ENCODE results near the gene AGAP5. TPM values are rescaled to one million over a fixed set of nuclear protein-coding genes. Genes with fewer than 3 reads are reported as not detected.

Gene AGAP5
- total and polyA plus RNA-seq, 2 experiments from 2014 or later, result 0.80 to 3.9 TPM

DNA sequence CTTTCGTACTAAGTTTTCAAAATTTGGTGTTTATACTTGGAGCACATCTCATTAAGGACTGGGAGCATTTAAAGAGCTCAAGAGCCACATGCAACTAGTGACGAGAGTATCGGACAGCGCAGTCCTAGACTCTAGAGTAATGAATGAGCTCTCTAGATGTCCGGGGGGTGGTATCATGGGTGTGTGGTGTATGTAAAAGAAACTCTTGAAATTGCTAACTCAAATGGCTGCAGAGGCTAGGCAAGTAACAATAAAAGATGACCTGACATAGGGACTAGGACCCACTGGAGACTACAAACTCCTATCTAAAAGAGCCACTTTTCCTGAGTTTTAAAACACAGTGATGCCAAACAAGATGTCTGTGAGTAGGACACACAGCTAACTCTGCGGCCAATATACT lies 70.6 kb downstream of the AGAP5 start:
- Histone ChIP-seq H3K27me3 (replicated peaks; ENCODE audit: insufficient read depth) (no peaks in the 10 kb centered on the region), H3K9me3 (ENCODE audit: low read depth) (no peaks in the 10 kb centered on the region), H3F3A (ENCODE audit: insufficient read depth) (peaks cover 5% of the 10 kb centered on the region), H3K9ac (no peak overlapping the region), H4K20me1 (ENCODE audit: insufficient read depth) (no peaks in the 10 kb centered on the region), H3K79me2 (ENCODE audit: insufficient read depth) (peaks cover 8% of the 10 kb centered on the region; the same call in 1 of the 2 replicates), H3K36me3 (ENCODE audit: low read depth) (no peaks in the 10 kb centered on the region), H3K4me3 (no peak overlapping the region), H3K9me2 (ENCODE audit: insufficient read depth) (no peaks in the 10 kb centered on the region), H2AFZ (no peak overlapping the region), H3K27ac (no peak overlapping the region), H3K4me1 (ENCODE audit: insufficient read depth) (peaks cover 7% of the 10 kb centered on the region), H3K4me2 (ENCODE audit: unreplicated experiment) (no peak overlapping the region)
- 89 to 92% methylated on average over 6 of the region's 6 CpGs for WGBS, 2 experiments (ENCODE audit: low coverage in 1 of 2, low lambda C conversion rate in 2 of 2, missing lambda C conversion rate in 2 of 2)
- in situ Hi-C loops (cut with MboI), result no loop called here
- no peak for DNase-seq
- TF ChIP-seq EZH2phosphoT487 (IDR thresholded peaks at IDR 0.05; ENCODE audit: insufficient read depth, low read depth) (no peak), EZH2 (IDR thresholded peaks at IDR 0.05; ENCODE audit: insufficient read depth, poor library complexity, severe bottlenecking) (no peak)

GRCh38 chr10:73625884-73626752 lies 71.8 kb downstream of the AGAP5 start:
- WGBS, 2 experiments (ENCODE audit: low coverage in 1 of 2, low lambda C conversion rate in 2 of 2, missing lambda C conversion rate in 2 of 2), result 3 to 4% methylated on average over 39 to 42 of the region's 42 CpGs
- Histone ChIP-seq H3F3A (ENCODE audit: insufficient read depth) (peaks cover 5% of the 10 kb centered on the region), H3K4me1 (ENCODE audit: insufficient read depth) (peaks cover 7% of the 10 kb centered on the region), H2AFZ (peak overlapping the region; percentile 99), H3K9ac (peak overlapping the region; percentile 89), H4K20me1 (ENCODE audit: insufficient read depth) (no peaks in the 10 kb centered on the region), H3K9me3 (ENCODE audit: low read depth) (no peaks in the 10 kb centered on the region), H3K4me2 (ENCODE audit: unreplicated experiment) (peak overlapping the region; percentile 98), H3K4me3 (peak overlapping the region; percentile 86), H3K27me3 (replicated peaks; ENCODE audit: insufficient read depth) (no peaks in the 10 kb centered on the region), H3K9me2 (ENCODE audit: insufficient read depth) (no peaks in the 10 kb centered on the region), H3K27ac (peak overlapping the region; percentile 51), H3K79me2 (ENCODE audit: insufficient read depth) (peaks cover 8% of the 10 kb centered on the region; the same call in 1 of the 2 replicates), H3K36me3 (ENCODE audit: low read depth) (no peaks in the 10 kb centered on the region)
- peak; percentile 99 for DNase-seq
- TF ChIP-seq EZH2 (IDR thresholded peaks at IDR 0.05; ENCODE audit: insufficient read depth, poor library complexity, severe bottlenecking), result no peak
- TF ChIP-seq EZH2phosphoT487 (IDR thresholded peaks at IDR 0.05; ENCODE audit: insufficient read depth, low read depth), result no peak
- in situ Hi-C loops (cut with MboI), result no loop called here

DNA sequence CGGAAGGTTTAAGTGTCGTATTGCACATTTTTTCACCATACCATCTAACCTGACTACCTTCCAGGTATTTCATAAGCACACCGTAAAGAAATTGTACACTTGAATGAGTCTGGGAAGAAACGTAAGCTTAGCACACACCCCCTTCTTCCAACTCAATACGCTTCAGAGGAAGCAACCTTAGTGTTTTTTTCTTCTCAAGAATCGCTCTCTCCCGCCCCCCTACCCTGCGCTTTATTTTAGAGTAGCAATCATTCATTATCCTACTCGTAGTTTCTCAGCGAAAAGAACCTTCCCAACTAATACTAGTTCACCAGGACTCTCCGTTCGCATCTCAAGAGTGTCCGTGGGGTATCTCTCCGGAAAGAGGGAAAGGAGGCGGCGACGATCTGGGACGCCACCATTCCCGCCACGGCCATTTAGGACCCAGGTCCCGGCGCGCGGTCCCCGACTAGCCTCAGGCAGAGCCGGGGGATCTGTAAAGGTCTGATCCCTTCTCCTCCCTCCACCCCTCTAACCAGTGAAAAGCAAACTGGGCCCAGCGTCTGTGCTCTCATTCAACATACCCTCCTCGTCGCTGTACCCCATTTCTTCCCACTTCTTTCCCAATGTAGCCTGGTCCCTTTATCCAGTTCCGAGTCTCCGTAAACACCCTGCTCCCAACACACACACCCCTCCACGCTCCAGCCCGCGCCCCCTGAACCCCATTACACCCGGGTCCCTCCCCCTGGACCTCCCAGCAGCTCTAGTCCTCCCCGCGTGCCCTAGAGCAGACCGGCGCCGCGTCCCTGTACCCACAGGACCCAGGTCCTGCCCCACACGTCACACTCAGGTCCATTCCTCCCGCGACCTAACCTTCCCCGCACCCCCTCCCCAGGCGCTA lies 72.7 kb downstream of the AGAP5 start:
- H3K36me3 ChIP-seq (ENCODE audit: low read depth), result no peaks in the 10 kb centered on the region
- no peaks in the 10 kb centered on the region for H3K9me2 ChIP-seq (ENCODE audit: insufficient read depth)
- no peaks in the 10 kb centered on the region for H3K9me3 ChIP-seq (ENCODE audit: low read depth)
- TF ChIP-seq EZH2 (IDR thresholded peaks at IDR 0.05; ENCODE audit: insufficient read depth, poor library complexity, severe bottlenecking) (no peak), EZH2phosphoT487 (IDR thresholded peaks at IDR 0.05; ENCODE audit: insufficient read depth, low read depth) (no peak)
- peak overlapping the region; percentile 99 for H2AFZ ChIP-seq
- H3F3A ChIP-seq (ENCODE audit: insufficient read depth), result peaks cover 5% of the 10 kb centered on the region
- peak overlapping the region; percentile 89 for H3K9ac ChIP-seq
- H3K4me1 ChIP-seq (ENCODE audit: insufficient read depth), result peaks cover 7% of the 10 kb centered on the region
- peak overlapping the region; percentile 98 for H3K4me2 ChIP-seq (ENCODE audit: unreplicated experiment)
- peak overlapping the region; percentile 51 for H3K27ac ChIP-seq
- peaks cover 8% of the 10 kb centered on the region; the same call in 1 of the 2 replicates for H3K79me2 ChIP-seq (ENCODE audit: insufficient read depth)
- no peaks in the 10 kb centered on the region for H3K27me3 ChIP-seq (replicated peaks; ENCODE audit: insufficient read depth)
- WGBS, 2 experiments (ENCODE audit: low coverage in 1 of 2, low lambda C conversion rate in 2 of 2, missing lambda C conversion rate in 2 of 2), result 1% methylated on average over 34 to 46 of the region's 46 CpGs
- peak overlapping the region; percentile 86 for H3K4me3 ChIP-seq
- peak; percentile 61 for DNase-seq
- in situ Hi-C loops (cut with MboI), result no loop called here
- H4K20me1 ChIP-seq (ENCODE audit: insufficient read depth), result no peaks in the 10 kb centered on the region

Small RNAs within 50 kb of the gene (small RNA-seq; reads per million reads assigned to genes)
- gene AC022400.4 (ENCODE audit: low read depth, low replicate concordance), result not detected
- not detected for gene RNA5SP320 (ENCODE audit: low read depth, low replicate concordance)

Other genes with a start within 250 kb of the AGAP5 start
- gene PPP3CB, start 202.1 kb downstream of the AGAP5 start, total RNA-seq (2014; rRNA removed; shearing (Covaris generic)), result 29.5 and 37.6 TPM in 2 replicates
- 21.2 and 23.7 TPM in 2 replicates for gene PPP3CB, start 202.1 kb downstream of the AGAP5 start, polyA plus RNA-seq (2016; fragmentation: Nextera tagmentation; extraction: Ambion mirVana)
- gene USP54, start 106.8 kb downstream of the AGAP5 start, total RNA-seq (2014; rRNA removed; shearing (Covaris generic)), result 4.2 and 18.5 TPM in 2 replicates
- 4.0 and 6.8 TPM in 2 replicates for gene USP54, start 106.8 kb downstream of the AGAP5 start, polyA plus RNA-seq (2016; fragmentation: Nextera tagmentation; extraction: Ambion mirVana)
- gene MYOZ1, start 56.6 kb downstream of the AGAP5 start, total RNA-seq (2014; rRNA removed; shearing (Covaris generic)), result 0.32 TPM in 1 of 2 replicates, not detected in the other
- gene MYOZ1, start 56.6 kb downstream of the AGAP5 start, polyA plus RNA-seq (2016; fragmentation: Nextera tagmentation; extraction: Ambion mirVana), result 0.39 and 0.44 TPM in 2 replicates
- 0.11 TPM in 1 of 2 replicates, not detected in the other for gene SYNPO2L, start 42.1 kb downstream of the AGAP5 start, total RNA-seq (2014; rRNA removed; shearing (Covaris generic))
- gene SYNPO2L, start 42.1 kb downstream of the AGAP5 start, polyA plus RNA-seq (2016; fragmentation: Nextera tagmentation; extraction: Ambion mirVana), result 0.33 and 0.34 TPM in 2 replicates
- 75.6 and 87.1 TPM in 2 replicates for gene SEC24C, start 46.3 kb upstream of the AGAP5 start, total RNA-seq (2014; rRNA removed; shearing (Covaris generic))
- 30.6 and 31.4 TPM in 2 replicates for gene SEC24C, start 46.3 kb upstream of the AGAP5 start, polyA plus RNA-seq (2016; fragmentation: Nextera tagmentation; extraction: Ambion mirVana)
- gene CHCHD1, start 83.9 kb upstream of the AGAP5 start, total RNA-seq (2014; rRNA removed; shearing (Covaris generic)), result 23.1 and 26.9 TPM in 2 replicates
- gene CHCHD1, start 83.9 kb upstream of the AGAP5 start, polyA plus RNA-seq (2016; fragmentation: Nextera tagmentation; extraction: Ambion mirVana), result 66.3 and 73.0 TPM in 2 replicates
- 44.4 and 61.5 TPM in 2 replicates for gene ZSWIM8, start 87.5 kb upstream of the AGAP5 start, total RNA-seq (2014; rRNA removed; shearing (Covaris generic))
- 24.3 and 25.5 TPM in 2 replicates for gene ZSWIM8, start 87.5 kb upstream of the AGAP5 start, polyA plus RNA-seq (2016; fragmentation: Nextera tagmentation; extraction: Ambion mirVana)
- 26.8 and 50.0 TPM in 2 replicates for gene NDST2, start 113.5 kb upstream of the AGAP5 start, total RNA-seq (2014; rRNA removed; shearing (Covaris generic))
- 27.4 and 30.9 TPM in 2 replicates for gene NDST2, start 113.5 kb upstream of the AGAP5 start, polyA plus RNA-seq (2016; fragmentation: Nextera tagmentation; extraction: Ambion mirVana)
- gene CAMK2G, start 176.4 kb upstream of the AGAP5 start, total RNA-seq (2014; rRNA removed; shearing (Covaris generic)), result 25.7 and 29.1 TPM in 2 replicates
- 24.3 and 28.2 TPM in 2 replicates for gene CAMK2G, start 176.4 kb upstream of the AGAP5 start, polyA plus RNA-seq (2016; fragmentation: Nextera tagmentation; extraction: Ambion mirVana)
- 13.3 and 13.8 TPM in 2 replicates for gene PLAU, start 213.0 kb upstream of the AGAP5 start, total RNA-seq (2014; rRNA removed; shearing (Covaris generic))
- 26.0 and 26.1 TPM in 2 replicates for gene PLAU, start 213.0 kb upstream of the AGAP5 start, polyA plus RNA-seq (2016; fragmentation: Nextera tagmentation; extraction: Ambion mirVana)